ENCODE measurements around the gene ZBED4. TPM values are rescaled to one million over a fixed set of nuclear protein-coding genes. Genes with fewer than 3 reads are reported as not detected.
"Not testable (repeated sequence)": the region's sequence is repeated elsewhere in the genome, so short reads cannot be mapped to it uniquely, and the experiment has no call there.

ZBED4 gene
- total RNA-seq, 1 donor from 2014 or later = 9.0 TPM

DNA sequence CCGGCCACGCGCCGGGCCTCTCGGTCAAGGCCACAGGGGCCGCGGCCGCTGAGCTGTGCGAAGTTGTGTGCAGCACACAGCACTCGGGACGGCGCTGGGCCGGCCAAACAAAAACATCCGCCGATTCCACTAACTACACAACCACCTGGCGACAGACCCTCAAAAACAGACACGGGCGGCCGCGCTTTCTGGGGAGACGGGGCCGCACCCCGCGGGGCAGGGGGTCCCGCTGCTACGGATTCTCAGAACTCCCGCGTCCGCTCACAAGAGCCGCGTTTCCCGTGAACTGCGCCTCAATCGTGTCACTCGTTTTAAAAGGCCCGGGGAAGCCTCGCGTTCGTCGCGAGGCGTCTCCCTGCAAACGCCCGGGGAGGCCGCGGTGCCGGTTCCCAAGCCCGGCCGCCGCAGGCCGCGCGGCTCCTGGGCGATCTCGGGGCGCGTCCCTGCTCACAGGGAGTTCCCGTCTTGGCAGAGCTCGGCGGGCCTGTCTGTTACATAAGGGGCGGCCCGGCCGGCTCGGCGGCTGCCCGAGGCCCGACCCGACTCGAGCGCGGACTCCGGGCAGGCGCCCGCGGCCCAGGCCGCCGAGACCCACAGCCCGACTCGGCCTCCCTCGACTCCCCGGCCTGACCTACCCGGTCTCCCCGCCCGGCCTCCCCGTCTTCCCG is 26.9 kb upstream of the ZBED4 start:
- ATAC-seq = peak; percentile 62

DNA sequence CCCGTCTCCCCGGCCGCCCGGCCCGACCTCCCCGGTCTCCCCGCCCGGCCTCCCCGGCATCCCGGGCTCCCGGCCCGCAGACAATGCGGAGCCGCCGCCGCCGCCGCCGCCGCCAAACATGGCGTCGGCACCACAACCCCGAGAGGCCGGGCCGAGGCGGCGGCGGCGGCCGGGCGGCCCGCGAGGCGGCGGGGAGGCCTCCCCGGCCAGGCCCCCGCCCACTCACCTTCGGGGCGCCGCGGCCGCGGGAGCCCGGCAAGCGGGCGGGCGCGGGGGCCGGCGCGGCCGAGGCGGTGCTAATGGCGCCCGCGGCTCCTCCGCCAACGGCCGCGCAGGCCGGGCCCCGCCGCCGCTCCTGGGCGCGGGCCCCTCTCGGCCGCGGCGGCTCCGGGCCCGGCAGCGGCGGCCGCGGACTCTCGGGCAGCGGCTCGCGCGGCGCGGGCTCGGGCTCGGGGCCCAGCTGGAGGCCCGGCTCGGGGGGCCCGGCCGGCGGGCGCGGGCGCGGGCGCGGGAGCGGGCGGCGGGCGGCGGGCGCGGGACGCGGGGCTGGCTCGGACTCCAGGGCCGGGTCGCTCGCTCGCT is 26.3 kb upstream of the ZBED4 start:
- ATAC-seq = no peak

DNA sequence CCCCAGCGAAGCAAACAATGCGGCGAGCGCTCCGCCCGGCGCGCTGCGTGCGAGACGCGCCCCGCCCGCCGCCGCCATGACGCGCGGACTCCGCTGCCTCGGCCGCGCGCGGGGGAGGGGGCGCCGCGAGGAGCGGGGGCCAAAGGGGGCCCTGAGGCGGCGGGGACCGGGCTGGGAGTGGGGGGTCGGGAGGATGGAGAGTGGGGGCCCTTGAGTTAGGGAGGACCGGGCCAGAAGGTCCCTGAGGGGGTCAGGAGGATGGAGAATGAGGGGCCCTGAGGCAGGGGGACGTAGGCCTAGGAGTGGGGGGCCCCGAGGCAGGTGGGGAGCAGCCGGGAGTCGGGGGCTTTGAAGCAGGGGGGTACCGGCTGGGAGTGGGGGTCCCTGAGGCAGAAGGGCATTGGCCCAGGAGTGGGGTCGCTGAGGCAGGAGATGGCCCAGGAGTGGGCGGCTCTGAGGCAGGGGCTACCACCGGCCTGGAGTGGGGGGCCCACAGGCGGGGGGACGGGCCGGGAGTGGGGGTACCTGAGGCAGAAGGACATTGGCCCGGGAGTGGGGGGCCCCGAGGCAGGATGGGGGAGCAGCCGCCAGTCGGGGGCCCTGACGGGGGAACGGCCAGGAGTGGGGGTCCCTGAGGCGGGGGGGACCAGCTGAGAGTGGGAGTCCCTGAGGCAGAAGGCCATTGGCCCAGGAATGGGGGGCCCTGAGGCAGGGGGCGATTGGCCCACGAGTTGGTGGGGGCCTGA is 25.6 kb upstream of the ZBED4 start, which contains the start of gene BRD1:
BRD1 (minus strand) TSS at position 21 of the 746 bp plus-strand sequence. CDS start 3,556 bp downstream, outside the sequence.
- peak; percentile 43 for ATAC-seq

DNA sequence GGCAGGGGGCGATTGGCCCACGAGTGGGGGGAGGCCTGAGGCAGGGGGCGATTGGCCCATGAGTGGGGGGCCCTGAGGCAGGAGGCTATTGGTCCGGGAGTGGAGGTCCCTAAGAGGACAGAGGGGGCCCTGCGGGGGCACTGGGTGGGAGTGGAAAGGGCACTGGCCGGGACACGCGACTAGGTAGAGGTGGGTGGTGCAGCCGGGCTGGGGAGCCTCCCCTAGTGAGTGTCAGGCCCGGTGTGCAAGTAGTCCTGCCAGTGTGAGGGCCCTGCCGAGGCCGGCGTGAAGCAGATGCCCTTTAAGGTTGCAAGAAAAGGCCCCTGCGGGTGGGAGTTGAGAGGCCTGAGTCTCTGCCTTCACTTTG is 25.1 kb upstream of the ZBED4 start:
- ATAC-seq = no peak

DNA sequence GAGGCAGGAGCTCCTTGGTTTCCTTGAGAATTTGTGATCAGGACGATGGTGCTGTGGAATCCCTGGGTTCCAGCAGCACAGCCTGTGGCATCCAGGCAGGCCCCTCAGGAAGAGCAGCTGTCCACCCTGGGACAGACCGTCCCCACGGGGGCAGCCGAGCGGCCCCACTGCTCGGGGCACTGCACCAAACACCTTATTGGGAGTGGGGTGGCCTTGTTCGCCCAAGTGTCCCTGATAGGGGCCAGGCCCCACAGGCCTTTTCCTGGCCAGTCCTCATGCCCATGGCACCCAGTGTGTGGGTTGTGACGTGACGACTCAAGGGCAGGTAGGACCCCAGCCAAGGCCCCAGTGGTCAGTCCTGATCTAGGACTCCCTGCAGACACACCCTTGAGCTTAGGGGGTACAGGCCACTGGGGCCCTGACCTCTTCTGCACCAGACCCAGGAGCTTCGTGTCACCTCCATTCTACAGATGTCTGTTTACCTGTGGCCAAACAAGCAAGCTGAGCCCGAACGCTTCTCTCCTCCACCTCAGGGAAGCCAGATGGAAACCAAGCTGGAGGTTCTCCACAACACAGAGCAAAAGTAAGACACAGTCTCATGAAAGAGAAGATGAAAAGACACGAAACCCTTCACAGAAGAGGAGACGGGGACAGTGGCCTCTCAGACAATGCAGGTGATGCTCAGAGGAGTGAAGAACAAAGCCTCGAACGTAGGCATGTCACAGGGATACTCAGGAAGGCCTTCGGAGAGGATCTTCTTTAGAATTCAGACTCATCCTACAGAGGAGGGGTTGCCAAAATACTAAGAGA is 24.4 kb upstream of the ZBED4 start:
- ATAC-seq = no peak

DNA sequence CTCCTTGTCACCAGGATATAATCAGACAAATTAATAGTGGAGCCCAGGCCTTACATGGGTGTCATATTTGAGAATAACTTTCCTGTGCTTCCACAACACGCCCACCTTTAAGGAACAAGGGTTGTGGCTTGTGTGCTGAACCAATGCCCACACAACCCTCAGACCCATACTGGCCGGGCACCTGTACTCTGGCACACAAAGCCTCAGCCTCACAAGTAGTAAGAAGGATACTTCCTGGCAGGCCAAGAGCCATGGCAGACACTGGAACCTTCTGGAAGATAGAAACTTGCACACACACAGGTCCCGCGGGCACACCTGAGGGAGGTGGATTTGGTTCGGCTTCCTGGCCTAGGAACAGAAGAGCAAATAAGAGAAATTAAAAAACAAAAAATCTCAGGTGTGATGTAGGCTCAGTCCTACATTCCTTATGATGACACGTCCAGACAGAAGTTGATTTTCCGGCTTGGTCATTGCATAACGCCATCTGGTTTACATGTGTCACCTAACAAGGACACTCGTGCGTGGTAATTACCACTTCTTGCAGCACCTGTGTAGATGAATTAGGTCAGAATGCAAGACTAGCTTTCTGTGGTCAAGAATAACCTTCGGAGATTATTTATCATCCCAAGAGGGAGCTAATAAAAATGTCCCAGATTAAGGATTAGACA is 20.2 kb upstream of the ZBED4 start:
- peak; percentile 86 for ATAC-seq

DNA sequence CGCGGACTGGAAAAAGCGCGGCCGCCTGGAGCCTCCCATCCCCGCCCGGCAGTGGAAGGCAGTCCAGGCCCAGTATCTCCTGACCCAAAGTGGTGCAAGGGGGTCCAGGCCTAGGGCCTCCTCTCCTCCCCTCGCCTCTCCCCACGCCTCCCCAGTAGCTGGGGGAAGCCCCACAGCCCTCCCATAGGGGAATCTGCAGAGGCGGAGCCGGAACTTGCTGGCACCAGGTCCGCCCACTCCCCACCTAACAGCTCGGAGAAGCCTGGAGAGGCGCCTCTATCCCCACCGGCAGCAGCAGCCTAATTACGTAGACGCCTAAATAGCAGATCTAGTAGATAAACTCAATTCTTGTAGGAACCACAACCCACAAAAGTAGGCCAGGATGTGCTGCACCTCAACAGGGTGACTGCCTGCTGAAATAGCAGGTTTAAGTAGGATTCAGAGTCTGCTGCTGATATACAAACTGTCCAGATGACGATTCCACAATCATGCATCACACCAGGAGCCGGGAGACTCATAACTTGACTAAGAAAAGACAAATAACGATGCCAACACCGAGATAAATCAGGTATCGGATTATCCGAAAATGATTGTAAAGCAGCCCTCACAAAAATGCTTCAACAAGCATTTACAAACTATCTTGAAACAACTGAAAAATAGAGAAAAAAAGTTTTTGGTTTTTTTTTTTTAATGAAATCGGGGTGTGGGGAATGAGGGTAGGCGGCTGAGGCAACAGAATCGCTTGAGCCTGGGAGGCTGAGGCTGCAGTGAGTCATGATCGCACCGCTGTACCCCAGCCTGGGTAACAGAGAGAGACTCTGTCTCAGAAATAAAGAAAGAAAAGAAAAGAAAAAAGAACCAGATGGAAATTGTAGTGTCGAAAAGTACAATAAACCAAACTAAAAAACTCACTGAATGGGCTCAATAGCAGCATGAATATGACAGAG is 14.6 kb upstream of the ZBED4 start:
- ATAC-seq = peak; percentile 35

DNA sequence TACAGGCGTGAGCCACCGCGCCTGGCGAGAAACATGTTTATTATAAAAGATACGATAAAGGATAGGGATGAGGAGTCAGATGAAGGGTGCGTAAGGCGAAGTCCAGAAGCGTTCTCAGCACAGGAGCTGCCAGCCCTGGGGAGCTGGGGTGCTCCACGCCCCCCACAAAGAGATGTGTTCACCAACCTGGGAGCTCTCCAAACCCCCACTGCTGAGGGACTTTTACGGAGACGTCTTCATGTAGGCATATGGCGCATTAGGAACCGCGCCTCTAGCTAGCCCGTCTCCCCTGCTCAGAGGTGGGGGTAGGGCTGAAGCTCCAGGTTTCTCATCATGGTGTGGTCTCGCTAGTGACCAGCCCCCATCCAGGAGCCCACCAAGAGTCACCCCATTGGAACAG is 8.4 kb upstream of the ZBED4 start:
- ATAC-seq = no peak

DNA sequence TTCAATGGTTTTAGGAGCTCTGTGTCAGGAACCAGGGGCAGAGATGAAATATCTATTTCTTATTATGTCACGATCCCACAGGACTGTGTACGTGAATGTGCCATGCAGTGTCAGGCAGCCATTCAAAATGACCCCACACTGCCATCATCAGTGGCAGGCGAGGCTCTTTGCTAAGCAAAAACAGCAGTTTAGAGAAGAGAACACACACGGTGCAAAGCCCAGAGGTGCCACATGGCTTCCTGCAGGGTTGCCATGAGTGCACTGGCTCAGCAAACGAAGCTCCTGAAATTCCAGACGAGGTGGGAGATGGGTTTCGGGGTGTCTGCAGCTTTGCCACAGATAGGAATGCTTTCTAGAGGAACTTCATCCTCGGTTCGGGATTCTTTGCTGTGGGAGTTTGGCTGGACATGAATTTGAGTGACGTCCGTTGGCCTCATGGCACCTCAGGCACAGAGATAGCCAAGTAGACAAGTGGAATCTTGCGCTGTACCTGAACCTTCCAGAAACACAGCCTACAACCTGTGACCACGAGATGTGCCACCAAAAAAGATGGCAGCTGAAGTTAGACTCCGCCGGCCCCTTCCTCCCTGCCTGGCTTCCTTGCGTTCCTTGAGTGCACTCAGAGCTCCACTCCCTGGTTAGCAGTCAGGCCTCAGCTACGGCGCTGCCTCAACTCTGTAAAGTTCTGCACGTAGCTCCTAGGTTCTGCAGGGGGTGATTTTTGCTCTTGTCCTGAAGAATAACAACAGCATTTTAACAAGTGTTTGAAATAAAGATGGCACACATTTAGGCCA is 7.8 kb upstream of the ZBED4 start:
- no peak for ATAC-seq

DNA sequence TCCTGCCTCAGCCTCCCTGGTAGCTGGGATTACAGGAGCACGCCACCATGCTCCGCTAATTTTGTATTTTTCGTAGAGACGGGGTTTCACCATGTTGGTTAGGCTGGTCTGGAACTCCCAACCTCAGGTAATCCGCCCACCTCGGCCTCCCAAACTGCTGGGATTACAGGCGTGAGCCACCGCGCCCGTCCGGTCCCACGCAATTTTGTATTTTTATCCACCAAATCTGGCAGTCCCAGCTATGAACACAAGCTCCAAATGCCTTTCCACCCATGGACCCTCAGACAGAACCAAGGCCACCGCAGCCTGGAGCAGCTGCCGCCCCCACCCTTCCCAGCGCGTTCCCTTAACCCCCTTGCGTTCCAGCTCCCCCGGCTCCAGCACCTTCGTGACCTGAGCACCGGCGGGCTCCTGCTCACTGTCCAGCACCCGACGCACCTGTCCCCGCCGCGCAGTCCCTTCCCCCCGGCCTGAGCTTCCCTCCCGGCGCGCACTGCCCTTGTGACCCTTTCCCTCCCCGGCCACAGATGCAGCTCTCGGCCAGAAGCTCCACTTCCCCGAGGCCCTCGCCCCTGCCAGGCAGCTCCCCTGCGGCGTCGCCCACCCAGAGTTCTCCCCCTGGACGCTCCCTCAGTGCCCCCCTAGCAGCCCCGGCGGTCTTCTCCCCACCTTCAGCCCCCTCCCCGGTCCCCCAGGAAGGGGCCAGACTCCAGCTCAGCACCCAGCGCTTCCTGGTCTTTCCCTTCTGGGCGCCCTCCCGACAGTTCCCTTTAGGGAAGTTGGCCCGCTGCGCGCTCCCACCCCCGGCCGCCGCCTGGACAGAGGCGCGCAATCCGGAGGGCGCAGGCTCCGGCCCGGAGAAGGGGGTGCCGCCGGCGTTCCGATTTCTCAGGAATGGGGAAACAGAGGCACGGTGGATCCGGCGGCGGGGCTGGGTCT is 5.6 kb upstream of the ZBED4 start:
- ATAC-seq = no peak

DNA sequence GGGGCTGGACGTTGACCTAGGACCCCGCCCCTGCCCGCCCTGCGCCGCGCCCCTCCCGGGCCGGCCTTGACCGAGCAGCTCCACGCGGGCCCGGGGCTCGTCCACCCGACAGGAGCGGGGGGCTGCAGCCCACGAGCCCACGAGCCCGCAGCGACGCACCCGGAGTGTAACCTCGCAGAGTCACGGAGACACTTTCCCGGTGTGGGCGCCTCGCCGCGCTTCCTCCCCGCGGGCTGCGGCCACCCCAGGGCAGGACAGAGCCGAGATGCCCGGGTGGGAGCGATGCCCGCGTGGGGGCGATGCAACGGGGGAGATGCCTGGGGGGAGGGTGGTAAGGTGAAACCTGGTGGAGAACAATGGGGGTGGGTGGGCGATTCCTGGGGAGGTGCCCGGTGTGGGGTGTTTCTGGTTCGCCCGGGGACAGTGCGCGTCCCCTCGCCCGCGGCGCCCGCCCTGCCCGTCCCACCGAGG is 4.9 kb upstream of the ZBED4 start:
- ATAC-seq = no peak

DNA sequence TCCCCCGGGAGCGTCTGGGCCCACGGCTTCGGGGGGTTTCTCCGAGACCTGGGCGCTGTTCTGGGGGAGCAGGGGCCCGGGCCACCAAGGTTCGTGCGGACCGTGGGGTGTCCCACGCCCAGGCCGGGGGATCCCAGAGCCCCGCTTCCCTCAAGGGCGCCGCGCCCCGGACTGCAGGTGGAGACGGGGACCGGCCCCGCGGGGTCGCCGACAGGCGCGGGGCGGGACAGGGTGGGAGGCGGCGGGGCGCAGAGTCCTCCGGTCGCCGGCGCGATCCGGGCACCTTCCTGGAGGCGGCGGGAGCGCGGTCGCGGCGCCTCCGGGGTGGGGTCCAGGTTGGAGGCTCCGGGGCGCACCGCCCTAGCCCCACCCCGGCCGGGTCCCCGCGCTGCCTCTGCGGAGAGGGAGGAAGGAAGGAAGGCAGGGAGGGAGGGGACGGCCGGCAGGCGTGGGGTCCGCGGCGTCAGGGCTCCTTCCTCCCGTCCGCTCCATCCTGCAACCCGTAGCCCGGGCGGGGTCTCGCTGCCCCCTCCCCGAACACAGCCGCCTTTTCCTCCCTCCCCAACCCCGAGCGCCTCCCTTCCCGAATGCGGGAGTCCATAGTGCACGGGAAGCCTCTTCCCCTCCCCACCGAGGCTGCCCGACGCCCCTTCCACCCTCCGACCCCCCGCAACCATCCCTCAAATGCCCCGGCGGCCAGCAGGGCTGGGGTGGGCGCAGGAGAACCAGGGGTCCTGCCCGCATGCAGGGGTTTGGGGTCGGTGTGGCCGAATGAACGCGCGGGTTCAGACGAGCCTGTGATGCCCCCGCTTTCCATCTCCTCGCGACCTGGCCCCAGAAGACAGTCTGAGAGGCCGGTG is 4.3 kb upstream of the ZBED4 start:
- no peak for ATAC-seq

DNA sequence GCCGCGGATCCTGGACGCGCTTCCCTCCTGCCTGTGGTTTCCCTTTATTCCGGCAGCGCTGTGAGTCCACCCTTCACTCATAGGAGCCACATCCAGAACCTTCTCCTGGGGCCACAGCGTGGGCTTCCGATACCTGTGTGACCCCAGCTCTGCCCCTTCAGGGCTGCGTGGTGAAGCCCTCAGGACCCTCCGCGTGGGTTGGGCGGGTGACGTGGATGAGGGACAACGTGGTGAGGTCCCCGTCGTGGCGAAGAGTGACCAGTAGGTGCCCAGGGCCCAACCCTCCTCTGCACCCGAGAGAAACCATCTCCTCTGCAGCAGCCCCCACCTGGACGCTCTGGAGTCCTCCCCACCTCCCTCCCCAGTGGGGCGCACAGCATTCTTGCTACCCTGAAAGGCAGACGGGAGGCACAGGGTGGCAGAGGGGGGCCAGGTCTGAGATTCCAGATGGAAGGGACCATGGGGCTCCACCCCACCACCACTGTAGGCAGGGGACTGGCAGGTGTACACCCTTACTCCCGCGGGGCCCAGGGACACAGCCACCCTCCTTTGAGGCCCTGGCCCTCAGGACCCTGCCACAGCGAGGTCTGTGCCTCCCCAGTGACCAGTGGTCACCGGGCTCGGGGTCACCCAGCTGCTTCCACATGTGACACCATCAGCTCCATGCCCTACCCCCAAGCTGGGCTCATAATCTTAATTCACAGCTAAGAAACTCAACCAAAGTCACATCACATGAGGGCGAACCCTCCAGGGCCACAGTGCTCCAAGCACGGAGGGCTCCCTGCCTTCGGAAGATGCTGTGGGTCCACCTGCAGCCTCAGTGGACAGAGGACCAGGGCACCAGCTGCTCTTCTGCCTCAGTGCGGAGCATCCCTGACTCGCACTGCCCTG is 3.4 kb upstream of the ZBED4 start:
- ATAC-seq = no peak

DNA sequence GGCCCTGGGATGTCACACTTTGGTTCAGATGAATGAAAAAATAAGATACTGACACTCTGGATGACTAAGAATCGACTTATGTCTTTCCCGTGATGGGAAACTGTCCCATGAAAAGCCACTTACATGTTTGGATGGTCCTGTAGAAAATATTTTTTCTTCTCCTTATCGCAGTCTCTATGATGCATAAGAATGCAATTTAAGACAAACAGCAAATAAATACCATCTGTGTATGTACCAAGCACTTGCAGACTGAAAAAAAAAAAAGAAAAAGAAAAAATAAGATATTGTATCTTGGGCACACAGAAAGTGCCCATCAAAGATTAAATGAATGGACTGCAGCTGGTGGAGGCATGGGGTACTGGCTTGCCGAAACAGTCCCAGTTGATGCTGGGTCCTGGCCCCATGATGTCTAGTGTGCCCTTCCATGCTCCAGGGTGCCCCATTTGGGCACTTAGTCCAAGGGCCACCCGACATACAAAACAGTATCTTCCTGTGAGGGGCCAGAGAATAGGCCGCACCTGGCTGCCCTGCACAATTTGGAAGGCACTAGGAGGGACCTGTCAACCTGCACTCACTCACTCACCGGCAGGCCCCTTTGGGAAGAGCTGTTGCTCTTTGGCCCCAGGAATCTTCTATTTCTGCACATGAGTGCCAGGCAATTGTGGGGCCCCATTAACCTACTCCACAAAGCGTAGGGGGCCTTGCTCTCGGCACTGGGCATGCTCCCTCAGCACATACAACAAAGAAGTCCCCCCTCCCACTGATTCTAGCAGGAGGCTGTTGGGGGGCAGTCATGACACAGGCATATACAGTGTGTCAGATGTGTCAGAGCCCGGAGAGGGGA is 2.5 kb upstream of the ZBED4 start:
- no peak for ATAC-seq

DNA sequence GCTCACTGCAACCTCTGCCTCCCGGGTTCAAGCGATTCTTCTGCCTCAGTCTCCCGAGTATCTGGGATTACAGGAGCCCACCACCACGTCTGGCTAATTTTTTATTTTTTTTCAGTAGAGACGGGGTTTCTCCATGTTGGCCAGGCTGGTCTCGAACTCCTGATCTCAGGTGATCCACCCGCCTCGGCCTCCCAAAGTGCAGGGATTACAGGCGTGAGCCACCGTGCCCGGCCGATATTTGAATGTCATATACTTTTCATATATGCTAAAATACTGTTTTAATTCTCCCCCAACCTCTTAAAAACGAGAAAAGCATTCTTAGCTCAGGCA is 1.1 kb upstream of the ZBED4 start:
- not testable (repeated sequence) for ATAC-seq
